HepG2 (cell line): Measurements from ENCODE around the gene SIK3. TPM values are rescaled to one million over a fixed set of nuclear protein-coding genes. Genes with fewer than 3 reads are reported as not detected.

Source experiments
- DPF2 ChIP-seq: sonication (generic); formaldehyde crosslinking; IDR thresholded peaks from 2 replicates; pipeline ENCODE4 v1.4.0; 2020; ENCODE audit warnings: mild to moderate bottlenecking, low read depth, missing genetic modification reagents, borderline replicate concordance
- GFI1 ChIP-seq: sonication (generic); formaldehyde crosslinking; IDR thresholded peaks from 2 replicates; pipeline ENCODE4 v1.5.0; 2020; ENCODE audit warnings: missing genetic modification reagents, mild to moderate bottlenecking, borderline replicate concordance
- GPBP1L1 ChIP-seq: sonication (generic); formaldehyde crosslinking; IDR thresholded peaks from 2 replicates; pipeline ENCODE4 v1.5.0; 2020; ENCODE audit warnings: mild to moderate bottlenecking, missing genetic modification reagents
- HMGA1 ChIP-seq: sonication (generic); formaldehyde crosslinking; conservative IDR thresholded peaks from 2 replicates; pipeline ENCODE4 v1.4.0; 2020; ENCODE audit warnings: missing genetic modification reagents
- KIAA2018 ChIP-seq: sonication (generic); formaldehyde crosslinking; IDR thresholded peaks from 2 replicates; pipeline ENCODE4 v1.5.0; 2020; ENCODE audit warnings: mild to moderate bottlenecking, missing genetic modification reagents, borderline replicate concordance
- NPAS2 ChIP-seq: sonication (generic); formaldehyde crosslinking; IDR thresholded peaks from 2 replicates; pipeline ENCODE4 v1.8.0; 2022; ENCODE audit warnings: mild to moderate bottlenecking, missing genetic modification reagents, borderline replicate concordance
- PAXIP1 ChIP-seq: sonication (generic); formaldehyde crosslinking; conservative IDR thresholded peaks from 2 replicates; pipeline ENCODE4 v1.4.0; 2020; ENCODE audit warnings: mild to moderate bottlenecking, missing genetic modification reagents, moderate library complexity
- POGK ChIP-seq: sonication (generic); formaldehyde crosslinking; conservative IDR thresholded peaks from 2 replicates; pipeline ENCODE4 v1.8.0; 2022; ENCODE audit warnings: mild to moderate bottlenecking, moderate library complexity, missing genetic modification reagents
- TOPORS ChIP-seq: sonication (generic); formaldehyde crosslinking; IDR thresholded peaks from 2 replicates; pipeline ENCODE4 v1.8.0; 2023; ENCODE audit warnings: mild to moderate bottlenecking, missing genetic modification reagents
- ZNF33A ChIP-seq: sonication (generic); formaldehyde crosslinking; IDR thresholded peaks from 2 replicates; pipeline ENCODE4 v1.5.1; 2020; ENCODE audit warnings: missing genetic modification reagents, mild to moderate bottlenecking, moderate library complexity, borderline replicate concordance
- ZNF510 ChIP-seq: sonication (generic); formaldehyde crosslinking; IDR thresholded peaks from 2 replicates; pipeline ENCODE4 v1.4.0; 2020; ENCODE audit warnings: low read depth, mild to moderate bottlenecking, missing genetic modification reagents
- ZNF567 ChIP-seq: sonication (generic); formaldehyde crosslinking; IDR thresholded peaks from 2 replicates; pipeline ENCODE4 v1.8.1; 2023; ENCODE audit warnings: mild to moderate bottlenecking, missing genetic modification reagents, borderline replicate concordance
- polyA plus RNA-seq, 8 experiments: library from polyadenylated mRNA; depleted of rRNA in 3 of 8; stranded (reverse) in 7 of 8; unstranded in 1 of 8; fragments of >200 nt; fragmentation: Illumina TruSeq in 4 of 8; extraction: Trizol in 4 of 8; gene quantifications; 2 replicates each; pipeline versions ENCODE4 v1.2.1 to v1.2.3, GENCODE V29; 2011 to 2016; ENCODE audit warnings: low read depth in 4 of 8, missing spikeins in 1 of 8, mixed read lengths in 1 of 8; ENCODE audit not compliant: insufficient read depth in 1 of 8
- total RNA-seq, 5 experiments: library from RNA; depleted of rRNA; stranded (reverse); fragments of >200 nt; fragmentation: Illumina TruSeq; extraction: Trizol; gene quantifications; 2 replicates each; pipeline ENCODE4 v1.2.3, GENCODE V29; 2016; ENCODE audit warnings: low read depth in 1 of 5

The SIK3 gene
- total and polyA plus RNA-seq, 2 of the 13 experiments (the other 11 are each of a cell fraction or from before 2014, with no cell fraction given), result 5.7 to 9.8 TPM

GRCh38 chr11:116837231-116838091 is 260.8 kb downstream of the SIK3 start, which contains the start of gene APOA1 (continued):
- TF ChIP-seq ZNF567 (CRISPR knock-in tag) (0 out of 2 replicates have a peak, but pooled peaks have one; percentile 31), DPF2 (peak; percentile 77; the same call in 1 of the 2 replicates), KIAA2018 (CRISPR knock-in tag) (no peak), NPAS2 (CRISPR knock-in tag) (no peak), PAXIP1 (peak; percentile 99), ZNF33A (CRISPR knock-in tag) (no peak), ZNF510 (CRISPR knock-in tag) (no peak), HMGA1 (CRISPR knock-in tag) (no peak), POGK (CRISPR knock-in tag) (peak; percentile 65), TOPORS (CRISPR knock-in tag) (peak; percentile 97), GFI1 (CRISPR knock-in tag) (peak; percentile 53), GPBP1L1 (CRISPR knock-in tag) (no peak)
